ENCODE results near the gene ZNF593OS.

ZNF593OS gene

DNA sequence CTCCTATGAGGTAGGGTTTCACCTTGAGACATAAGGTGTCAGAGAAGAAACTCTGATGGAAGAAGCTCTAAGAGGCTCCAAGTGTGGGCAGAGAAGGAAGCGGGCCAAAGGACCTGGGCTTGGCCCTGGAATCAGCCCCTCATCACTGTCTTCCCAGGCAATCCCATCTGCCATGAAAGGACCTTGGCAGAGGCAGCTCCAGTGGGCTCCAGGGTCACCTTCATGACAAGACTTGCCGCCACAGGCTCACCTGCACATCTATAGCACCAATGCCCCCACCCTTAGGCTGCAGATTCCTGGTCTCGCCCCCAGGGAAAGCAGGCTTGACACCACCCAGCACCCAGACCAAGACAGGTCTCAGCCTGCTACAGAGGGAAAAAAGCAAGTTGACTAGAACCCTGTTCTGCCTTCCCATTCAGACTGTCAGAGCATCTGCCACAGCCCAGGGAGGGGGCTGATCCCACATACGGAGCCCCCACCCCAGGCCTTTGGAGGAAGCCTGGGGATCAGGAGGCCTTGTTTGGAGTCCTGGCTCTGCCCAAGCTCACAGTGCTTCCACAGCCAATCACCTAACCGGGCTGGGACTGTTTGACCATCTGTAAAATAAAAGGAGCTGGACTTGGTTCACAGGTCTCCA lies 13.2 kb downstream of the ZNF593OS start:
- DNase-seq = no peak

DNA sequence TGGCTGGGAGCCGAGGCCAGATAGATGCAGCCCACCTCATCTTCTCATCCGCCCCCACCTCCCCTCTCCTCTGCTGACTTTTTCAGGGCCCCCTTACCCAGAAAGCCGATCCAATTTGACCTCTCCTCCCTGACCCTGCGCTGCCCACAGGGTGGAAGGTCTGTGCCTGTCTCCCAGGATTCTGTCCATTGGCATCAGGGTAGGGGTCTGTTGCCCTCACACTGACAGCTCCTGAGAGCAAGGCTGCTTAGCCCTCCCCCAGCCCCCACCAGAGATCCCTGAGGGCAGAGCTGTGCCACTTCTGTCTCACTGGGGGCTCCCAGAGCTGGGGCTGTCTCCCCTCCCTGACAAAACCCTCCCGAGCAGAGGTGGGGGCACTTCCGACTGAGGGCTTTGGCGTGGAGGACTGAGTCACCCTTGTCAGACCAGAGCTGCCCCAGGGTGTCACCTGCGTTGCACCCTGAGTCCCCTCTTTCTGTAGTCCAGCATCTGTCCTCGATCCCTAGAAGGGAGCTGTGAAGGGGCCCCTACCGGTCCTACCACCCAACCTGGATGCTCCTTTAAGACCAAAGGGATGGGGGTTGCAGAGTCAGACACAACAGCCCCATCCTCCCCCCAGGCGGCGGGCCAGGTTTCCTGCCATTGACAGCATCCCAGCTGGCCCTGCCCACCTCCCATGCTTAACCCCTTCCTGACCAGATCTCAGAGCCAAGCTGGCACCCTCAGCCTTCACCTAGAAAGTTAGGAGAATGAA lies 15.2 kb downstream of the ZNF593OS start:
- no peak for DNase-seq

DNA sequence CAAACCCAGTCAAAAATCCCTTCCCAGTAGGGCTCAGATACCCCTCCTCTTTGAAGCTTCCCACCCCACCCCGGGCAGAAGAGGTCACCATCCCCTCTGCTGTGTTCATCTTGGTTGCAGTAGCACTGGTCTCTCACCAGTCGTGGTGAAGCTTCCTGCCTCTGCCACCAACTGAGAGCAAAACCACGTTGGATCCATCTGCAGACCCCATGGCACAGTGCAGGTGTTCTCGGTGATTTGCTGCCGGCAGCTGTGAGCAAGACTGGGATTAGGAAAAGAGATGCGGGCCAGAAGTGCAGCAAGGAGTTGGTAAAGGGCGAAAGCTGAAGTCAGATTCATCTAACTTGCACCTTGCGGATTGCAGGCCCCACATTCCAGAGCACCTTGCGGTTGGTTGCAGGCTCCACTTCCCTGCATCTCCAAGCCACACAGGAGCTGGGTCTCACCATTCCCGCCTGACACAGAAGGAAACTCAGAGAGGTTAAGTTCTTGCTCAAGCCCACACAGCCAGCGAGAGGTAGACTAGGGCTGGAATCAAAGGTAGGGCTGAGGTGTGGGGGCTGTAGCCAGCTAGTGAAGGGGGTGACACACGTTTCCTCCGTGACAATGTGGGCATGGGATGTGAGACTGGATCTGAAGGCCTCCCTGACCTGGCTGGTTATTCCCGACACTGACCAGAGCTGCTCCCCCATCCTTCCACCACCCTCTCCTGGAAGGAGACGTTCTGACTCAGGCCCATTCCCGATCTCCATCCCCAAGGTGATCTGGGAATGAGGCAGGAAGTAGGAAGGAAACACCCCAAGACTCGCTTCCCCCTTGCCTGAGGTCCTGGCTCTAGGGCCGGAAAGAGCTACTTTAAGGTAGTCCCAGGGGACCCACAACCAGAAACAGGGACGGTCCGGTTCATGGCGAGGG lies 16.0 kb downstream of the ZNF593OS start:
- DNase-seq = no peak

DNA sequence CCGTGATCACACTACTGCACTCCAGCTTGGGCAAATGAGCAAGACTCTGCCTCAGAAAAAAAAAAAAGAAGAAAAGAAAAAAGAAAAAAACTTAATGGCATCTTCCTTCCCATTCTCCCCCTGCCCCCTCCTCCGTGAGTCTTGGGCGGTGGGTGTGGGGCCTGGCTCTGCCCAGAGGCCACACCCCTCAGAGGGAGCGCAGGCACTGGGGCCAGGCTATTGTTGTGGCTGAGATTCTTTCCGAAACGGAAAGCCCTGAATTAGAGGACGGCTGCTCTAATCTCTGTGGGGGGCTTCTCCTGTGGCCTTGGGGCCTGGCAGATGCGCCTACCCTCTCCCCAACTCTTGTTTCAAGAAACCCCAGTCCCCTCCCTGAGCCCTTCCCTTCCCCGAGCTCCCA lies 16.9 kb downstream of the ZNF593OS start:
- no peak for DNase-seq

DNA sequence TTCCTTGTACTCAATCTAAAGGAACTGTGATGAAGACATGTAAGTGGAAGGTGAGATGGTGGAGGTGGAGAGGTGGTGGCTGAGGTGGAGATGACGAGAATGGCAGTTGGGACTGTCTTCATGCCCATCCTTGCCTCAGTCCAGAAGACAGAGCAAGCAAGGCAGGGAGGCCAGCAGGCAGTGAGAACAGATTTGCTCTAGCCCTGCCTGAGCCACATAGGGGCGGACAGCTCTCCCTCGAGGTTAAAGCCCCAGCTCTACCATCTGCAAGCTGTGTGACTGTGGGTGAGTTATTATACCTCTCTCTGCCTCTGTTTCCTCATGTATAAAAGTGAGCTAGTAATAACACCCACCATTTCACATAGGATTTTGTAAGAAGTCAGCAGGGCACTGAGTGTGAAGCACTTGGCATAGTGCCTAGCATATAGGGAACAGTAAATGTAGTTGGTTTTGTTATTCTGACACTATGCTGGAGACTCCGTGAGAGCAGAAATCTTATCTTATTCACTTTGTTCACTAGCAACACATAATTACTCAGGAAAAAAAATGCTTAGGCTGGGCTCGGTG lies 17.6 kb downstream of the ZNF593OS start:
- no peak for DNase-seq

DNA sequence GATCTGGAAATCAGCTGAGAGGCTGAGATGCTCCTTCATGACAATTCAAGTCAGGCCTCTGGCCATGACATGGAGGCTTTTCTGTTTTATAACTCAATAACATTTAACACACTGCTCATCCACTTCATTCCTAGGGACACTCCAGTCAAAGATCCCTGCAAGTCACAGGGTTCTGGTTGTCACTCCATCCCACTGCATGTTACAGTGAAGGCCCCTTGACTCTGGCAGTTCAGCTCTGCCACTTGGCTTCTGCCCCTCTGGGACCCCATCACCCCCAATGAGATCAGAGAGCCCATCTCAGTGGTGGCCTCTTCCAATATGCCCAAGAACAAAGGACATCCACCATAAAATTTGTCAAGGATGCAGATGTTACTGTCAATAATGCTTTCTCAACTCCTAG lies 22.7 kb downstream of the ZNF593OS start:
- DNase-seq = no peak

DNA sequence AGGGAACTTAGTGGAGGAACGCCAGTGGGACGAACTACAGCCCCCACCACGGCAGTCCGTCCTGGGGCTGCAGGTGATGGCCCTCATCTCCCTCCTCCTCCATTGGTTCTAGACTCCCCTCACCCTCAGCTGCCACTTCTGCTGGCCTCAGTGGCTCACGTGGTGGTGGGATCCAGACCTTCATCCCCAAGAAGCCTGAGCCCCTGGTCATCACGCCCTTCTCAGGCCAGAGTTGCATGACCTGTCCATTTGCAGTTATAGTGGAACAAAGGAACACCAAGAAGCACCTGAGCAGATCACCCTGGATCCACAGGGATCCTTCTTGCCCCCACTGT lies 25.7 kb downstream of the ZNF593OS start:
- no peak for DNase-seq

DNA sequence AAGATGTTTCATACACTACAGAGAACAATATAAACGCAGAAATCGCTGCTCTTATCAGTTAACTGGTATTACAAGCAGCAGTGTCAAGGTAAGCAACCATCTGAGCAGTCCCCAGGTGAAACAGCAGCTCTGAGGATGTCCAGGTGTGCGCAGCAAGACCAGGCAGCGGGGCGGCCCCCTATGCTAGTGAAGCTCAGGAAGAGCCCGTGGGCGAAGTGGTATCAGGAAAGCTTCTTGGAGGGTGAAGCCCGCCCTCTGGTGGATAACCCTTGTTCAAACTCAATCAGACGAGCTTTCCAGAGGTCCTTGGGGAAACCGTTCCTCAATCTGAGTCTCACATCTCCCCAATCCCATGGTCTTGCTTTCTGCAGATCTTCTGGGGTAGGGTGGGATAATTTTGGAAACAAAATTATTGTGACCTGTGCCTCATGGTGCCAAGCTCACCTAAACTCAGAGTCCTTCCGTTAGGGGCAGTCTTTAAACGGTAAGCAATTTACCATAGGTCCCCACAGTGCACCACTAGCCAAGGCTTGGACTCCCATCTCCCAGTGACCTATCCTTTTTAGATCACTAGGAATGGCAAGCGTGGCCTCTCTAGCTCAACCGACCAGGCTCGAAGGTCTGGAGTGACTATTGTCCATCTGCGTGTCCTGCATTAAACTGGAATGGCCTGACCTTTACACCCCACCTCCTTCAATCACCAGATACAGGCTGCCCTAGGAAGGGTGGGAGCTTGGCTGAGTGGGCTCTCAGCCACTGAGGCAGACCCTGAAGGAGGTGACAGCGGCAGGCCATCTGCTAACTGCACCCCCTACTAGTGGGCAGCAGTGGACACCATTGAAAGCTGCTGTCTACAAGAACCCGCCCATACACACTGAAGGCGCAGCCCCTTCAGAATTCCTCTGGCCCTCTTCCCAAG lies 26.3 kb downstream of the ZNF593OS start:
- DNase-seq = peak; percentile 67

DNA sequence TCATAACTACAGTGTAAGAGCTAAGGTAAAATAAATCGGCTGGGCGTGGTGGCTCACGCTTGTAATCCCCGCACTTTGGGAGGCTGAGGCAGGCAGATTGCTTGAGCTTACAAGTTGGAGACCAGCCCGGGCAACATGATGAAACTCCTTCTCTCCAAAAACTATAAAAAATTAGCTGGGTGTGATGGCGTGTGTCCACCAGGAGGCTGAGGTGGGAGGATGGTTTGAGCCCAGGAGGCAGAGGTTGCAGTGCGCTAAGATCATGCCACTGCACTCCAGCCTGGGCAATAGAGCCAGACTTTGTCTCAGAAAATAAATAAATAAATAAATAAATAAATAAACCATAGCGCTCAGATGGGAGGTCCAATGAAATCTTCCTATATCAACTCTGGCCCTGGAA lies 29.5 kb downstream of the ZNF593OS start:
- no peak for DNase-seq

DNA sequence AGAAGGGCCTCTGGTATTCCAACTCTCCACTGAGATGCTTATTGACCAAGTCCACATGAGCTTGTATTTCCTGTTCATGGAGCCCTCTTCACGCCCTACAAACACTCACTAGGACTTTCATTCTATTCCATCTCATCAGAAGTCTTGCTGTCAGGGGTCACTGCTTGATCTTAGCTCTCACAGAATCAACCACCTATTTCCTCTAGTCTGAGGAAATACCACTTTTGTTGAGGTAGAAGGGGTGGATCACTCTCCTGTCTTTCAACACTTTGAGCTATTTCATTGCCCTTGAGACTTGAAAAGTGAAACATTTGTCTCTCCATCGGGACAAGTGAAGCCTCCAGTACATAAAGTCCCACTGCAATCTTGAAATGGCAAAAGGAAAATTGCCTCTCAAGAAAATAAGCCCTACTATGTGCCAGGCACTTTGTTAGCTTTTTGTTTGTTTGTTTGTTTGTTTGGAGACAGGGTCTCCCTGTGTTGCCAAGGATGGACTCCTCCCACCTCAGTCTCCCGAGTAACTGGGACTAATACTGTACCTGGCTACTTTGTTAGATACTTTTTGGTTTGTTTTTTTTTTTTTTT lies 32.6 kb downstream of the ZNF593OS start:
- DNase-seq = no peak

DNA sequence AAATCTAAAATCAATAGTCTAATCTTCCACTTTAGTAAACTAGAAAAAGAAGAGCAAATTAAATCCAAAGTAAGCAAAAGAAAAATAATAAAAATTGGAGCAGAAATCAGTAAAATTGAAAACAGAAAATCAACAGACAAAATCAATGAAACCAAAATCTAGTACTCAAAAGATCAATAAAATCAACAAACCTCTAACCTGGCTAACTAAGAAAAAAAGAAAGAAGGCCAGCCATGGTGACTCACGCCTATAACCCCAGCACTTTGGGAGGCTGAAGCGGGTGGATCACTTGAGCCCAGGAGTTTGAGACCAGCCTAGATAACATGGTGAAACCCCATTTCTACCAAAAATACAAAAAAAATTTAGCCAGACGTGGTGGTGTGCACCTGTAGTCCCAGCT lies 37.2 kb downstream of the ZNF593OS start:
- no peak for DNase-seq

DNA sequence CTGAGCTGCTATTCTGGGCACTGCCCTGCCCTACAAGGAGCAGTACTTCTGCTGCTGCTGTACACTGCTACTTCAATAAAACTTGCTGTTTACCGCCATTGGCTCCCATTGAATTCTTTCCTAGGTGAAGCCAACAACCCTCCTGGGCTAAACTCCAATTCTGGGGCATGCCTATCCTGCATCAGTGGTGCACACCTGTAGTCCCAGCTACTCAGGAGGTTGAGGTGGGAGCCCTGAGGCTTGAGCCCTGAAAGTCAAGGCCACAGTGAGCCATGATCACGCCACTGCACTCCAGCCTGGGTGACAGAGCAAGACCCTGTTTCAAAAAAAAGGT lies 38.8 kb downstream of the ZNF593OS start:
- DNase-seq = no peak

DNA sequence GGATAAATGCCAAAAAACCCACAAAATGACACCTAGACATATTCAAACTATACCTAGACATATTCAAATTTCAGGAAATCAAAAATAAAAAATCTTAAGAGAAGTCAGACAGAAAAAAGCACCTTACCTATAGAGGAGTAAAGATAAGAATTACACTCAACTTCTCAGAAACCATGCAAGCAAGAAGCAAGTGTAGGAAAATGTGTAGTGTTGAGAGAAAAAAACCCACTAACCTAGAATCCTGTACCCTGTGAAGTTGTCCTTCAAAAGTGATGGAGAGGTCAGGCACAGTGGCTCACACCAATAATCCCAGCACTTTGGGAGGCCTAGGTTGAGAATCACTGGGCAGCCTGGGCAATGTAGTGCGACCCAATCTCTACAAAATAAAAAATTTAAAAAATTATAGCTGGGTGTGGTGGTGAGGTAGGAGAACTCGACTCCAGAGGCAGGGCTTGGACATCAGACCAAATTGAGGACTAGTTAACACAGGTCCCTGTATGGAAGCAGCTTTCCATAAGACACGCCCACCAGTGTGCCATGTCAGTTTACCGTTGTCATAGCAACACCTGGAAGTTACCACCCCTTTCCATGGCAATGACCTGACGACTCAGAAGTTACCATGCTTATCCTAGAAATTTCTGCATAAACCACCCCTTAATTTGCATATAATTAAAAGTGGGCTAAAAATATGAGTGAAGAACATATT lies 39.4 kb downstream of the ZNF593OS start:
- no peak for DNase-seq

DNA sequence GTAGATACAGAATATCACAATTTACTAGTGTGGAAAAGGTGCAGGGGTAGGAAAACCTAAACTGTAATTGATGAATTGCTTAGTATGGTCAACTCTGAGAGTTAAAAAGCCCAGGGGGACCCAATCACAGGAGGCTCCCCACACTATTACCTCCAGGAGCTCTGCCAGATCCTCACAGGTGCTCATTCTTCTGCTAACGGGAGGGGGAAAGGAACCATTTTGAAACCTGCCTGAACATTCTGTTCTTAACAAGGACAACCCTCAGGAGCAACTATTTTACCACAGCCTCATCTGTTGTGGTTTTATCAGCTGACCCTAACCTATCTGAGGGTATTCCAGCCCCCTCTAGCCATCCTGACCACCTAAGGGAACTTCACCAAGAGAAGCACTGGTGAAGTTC lies 40.9 kb downstream of the ZNF593OS start:
- no peak for DNase-seq

DNA sequence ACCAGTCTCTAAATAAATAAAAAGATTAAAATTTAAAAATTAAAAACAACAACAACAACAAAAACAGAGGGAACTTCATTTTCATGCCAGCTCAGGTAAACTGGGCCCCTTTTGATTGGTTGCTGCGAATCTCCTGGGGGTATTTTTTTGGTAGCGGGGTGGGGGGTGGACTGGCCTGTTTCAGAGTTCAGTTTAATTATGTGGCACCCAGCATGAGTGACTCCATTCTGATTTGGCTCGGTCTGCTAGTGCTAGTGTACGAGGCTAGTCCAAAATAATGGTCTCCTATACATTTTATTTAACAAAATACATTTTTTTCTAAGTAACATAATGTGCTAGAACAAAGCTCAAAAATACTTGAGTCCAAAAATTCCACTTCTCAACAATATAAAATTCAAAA lies 41.9 kb downstream of the ZNF593OS start:
- no peak for DNase-seq

DNA sequence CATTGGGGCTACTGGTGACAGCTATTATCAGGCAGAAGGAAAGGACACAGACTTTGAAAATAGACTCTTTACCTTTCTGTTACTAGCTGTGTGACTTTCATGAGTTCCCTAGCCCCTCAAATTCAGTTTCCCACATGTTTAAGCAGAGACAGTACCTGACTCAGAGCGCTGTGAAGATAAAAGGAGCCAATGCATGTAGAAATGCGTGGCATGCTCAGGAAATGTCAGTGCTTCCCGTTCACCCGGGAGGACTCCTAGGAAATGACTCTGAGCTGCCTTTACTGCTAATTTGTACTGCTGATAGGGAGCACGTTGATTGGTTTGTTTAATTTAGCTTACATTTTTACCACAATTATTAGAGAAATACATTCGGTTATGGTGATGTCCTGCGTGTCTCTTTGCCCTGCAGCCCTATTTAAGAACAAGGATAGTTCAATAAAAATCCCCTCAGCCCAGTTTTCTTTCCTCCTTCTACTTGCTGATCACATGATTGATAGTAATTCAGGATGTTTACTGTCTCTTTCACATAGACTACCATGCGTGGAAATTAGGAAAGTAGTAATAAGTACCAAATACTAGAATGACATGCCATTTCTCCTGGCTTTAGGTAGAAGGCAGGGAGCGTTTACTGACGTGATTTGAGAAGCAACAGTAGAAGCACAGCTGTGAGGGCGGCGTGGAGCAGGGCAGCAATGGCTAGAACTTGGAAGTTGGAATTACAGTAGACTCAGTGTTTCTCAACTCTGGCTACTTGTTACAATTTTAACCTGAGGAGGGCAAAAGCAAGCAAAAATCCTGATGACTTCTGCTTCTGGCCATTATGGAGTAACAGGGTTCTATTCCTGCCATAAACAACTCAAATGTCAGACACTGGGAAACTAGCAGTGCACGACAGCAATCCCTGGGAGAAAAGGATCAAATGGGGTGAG lies 44.1 kb downstream of the ZNF593OS start:
- no peak for DNase-seq

DNA sequence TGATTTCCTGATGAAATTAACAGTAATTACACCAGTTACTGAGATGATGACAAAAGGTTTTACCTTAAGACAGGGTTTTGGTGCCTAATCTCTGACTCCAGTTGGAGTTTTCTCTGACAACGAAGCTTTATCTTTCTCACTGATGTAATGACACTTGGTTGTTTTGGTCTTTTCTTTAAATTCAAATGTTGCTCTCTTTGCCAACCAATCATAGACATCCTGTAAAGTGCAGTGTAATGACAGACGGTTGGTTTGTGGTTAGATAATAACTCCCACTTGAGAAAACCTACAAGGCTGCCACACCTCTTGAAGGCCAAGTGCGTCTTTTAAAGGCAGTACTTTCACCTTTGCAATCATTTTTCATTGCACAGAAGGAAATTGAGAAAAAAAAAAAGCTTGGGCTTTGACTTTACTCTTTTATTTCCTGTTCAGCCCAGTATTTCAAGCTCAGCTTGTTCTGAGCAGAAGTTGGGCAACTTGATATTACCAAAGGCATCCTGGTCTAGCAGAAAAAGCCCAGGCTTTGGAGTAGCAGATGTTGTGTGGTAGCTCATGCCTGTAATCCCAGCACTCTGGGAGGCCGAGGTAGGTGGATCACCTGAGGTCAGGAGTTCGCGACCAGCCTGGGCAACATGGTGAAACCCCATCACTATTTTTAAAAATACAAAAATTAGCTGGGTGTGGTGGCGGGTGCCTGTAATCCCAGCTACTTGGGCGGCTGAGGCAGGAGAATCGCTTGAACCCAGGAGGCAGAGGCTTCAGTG lies 45.1 kb downstream of the ZNF593OS start:
- DNase-seq = peak; percentile 30

DNA sequence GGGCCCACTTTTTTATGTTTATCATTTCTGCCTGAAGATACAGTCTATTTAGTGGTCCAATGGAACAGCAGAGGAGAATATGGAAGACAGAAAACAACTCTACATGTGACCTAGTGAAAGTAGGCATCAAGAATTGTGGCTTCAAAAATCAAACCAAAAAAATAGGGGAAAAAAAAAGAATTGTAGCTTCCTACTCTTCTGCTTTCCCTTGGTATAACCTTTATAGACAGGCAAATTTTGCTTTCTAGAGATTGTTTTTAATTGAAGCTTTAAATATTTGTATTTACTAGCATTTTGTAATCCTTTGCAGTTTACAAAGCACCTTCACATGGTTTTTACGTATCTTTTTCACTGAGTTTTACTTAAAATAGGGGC lies 45.7 kb downstream of the ZNF593OS start:
- no peak for DNase-seq

DNA sequence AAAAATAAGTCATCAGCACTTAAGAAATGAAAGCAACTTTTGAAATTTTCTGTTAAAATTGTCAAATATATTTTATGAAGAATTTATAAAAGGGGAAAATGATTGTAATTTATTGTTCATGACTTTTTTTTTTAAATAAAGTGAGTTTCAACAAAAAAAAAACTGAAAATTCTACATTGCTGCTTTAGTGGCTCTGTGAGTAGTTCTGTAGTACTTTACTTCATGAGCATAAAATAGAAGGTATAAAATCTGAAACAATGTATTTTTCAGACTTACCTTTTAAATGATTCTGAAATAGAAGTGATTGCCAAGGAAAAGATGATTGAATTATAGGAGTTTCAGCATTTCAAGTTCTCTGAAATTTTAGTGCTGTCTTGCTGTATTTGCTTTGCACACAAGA lies 46.2 kb downstream of the ZNF593OS start:
- no peak for DNase-seq

Measured in activated naive CD4-positive, alpha-beta T cell treated with anti-CD3 and anti-CD28 coated beads, Interleukin-2, amount 50 U/mL, for 16 hours (primary cell).